H9 (cell line): ENCODE results near the gene SAFB. TPM values are rescaled to one million over a fixed set of nuclear protein-coding genes. Genes with fewer than 3 reads are reported as not detected.

ENCODE experiments used
- DNase-seq: peaks from one replicate; pipeline ENCODE4 v3.0.0-alpha.2; 2017
- H2AFZ ChIP-seq: one replicate; pipeline ENCODE4 v1.6.1; 2013; ENCODE audit warnings: mild to moderate bottlenecking, low read length, control low read depth, moderate library complexity
- H2AK5ac ChIP-seq: 2 replicates; pipeline ENCODE4 v1.6.1; 2013; ENCODE audit warnings: low read length, control low read depth, mixed read lengths; ENCODE audit not compliant: insufficient read length
- H2BK120ac ChIP-seq: one replicate; pipeline ENCODE4 v1.6.1; 2013; ENCODE audit warnings: low read depth, mild to moderate bottlenecking, low read length, control low read depth, inconsistent platforms; ENCODE audit not compliant: poor library complexity, severe bottlenecking
- H2BK12ac ChIP-seq: 2 replicates; pipeline ENCODE4 v1.6.1; 2013; ENCODE audit warnings: low read length, control low read depth, mixed read lengths, low read depth; ENCODE audit not compliant: insufficient read length
- H2BK15ac ChIP-seq: 2 replicates; pipeline ENCODE4 v1.6.1; 2013; ENCODE audit warnings: low read depth, low read length, control low read depth
- H2BK20ac ChIP-seq: one replicate; pipeline ENCODE4 v1.6.1; 2013; ENCODE audit warnings: low read depth, mild to moderate bottlenecking, low read length, control low read depth, inconsistent platforms; ENCODE audit not compliant: poor library complexity, severe bottlenecking
- H2BK5ac ChIP-seq: 2 replicates; pipeline ENCODE4 v1.6.1; 2013; ENCODE audit warnings: low read length, control low read depth, mixed read lengths; ENCODE audit not compliant: insufficient read length
- H3K14ac ChIP-seq: 2 replicates; pipeline ENCODE4 v1.6.1; 2013; ENCODE audit warnings: low read length, control low read depth; ENCODE audit not compliant: insufficient read depth
- H3K18ac ChIP-seq: 2 replicates; pipeline ENCODE4 v1.6.1; 2013; ENCODE audit warnings: low read depth, mild to moderate bottlenecking, mixed read lengths, low read length, control low read depth; ENCODE audit not compliant: insufficient read length
- H3K23ac ChIP-seq: 2 replicates; pipeline ENCODE4 v1.6.1; 2013; ENCODE audit warnings: low read length, control low read depth, mixed read lengths, low read depth; ENCODE audit not compliant: insufficient read length
- H3K23me2 ChIP-seq: 2 replicates; pipeline ENCODE4 v1.6.1; 2013; ENCODE audit warnings: low read depth, mild to moderate bottlenecking, mixed read lengths, low read length, control low read depth; ENCODE audit not compliant: insufficient read length, poor library complexity, severe bottlenecking
- H3K27ac ChIP-seq: 2 replicates; pipeline ENCODE4 v1.5.1; 2013; ENCODE audit warnings: low read length, control low read depth, mixed read lengths, low read depth; ENCODE audit not compliant: insufficient read length
- H3K27me3 ChIP-seq: 2 replicates; pipeline ENCODE4 v1.6.1; 2013; ENCODE audit warnings: low read length, control low read depth, inconsistent platforms; ENCODE audit not compliant: insufficient read depth
- H3K4ac ChIP-seq: 2 replicates; pipeline ENCODE4 v1.6.1; 2013; ENCODE audit warnings: low read depth, mild to moderate bottlenecking, control low read depth, inconsistent platforms, low read length, moderate library complexity
- H3K4me1 ChIP-seq: 2 replicates; pipeline ENCODE4 v1.6.1; 2013; ENCODE audit warnings: low read length, control low read depth, inconsistent platforms; ENCODE audit not compliant: insufficient read depth
- H3K4me2 ChIP-seq: 2 replicates; pipeline ENCODE4 v1.6.1; 2013; ENCODE audit warnings: low read length, control low read depth, mixed read lengths; ENCODE audit not compliant: insufficient read length, insufficient read depth
- H3K56ac ChIP-seq: 2 replicates; pipeline ENCODE4 v1.6.1; 2013; ENCODE audit warnings: low read depth, mild to moderate bottlenecking, mixed read lengths, low read length, control low read depth; ENCODE audit not compliant: insufficient read length
- H3K79me1 ChIP-seq: 2 replicates; pipeline ENCODE4 v1.6.1; 2013; ENCODE audit warnings: low read depth, mild to moderate bottlenecking, moderate library complexity, low read length, control low read depth, inconsistent platforms; ENCODE audit not compliant: insufficient read depth, poor library complexity, severe bottlenecking
- H3K79me2 ChIP-seq: 2 replicates; pipeline ENCODE4 v1.6.1; 2013; ENCODE audit warnings: low read length, control low read depth, inconsistent platforms; ENCODE audit not compliant: insufficient read depth
- H3K9ac ChIP-seq: 2 replicates; pipeline ENCODE4 v1.6.1; 2013; ENCODE audit warnings: low read length, control low read depth, mixed read lengths; ENCODE audit not compliant: insufficient read length; ENCODE audit errors: extremely low read depth
- H3K9me3 ChIP-seq: one replicate; pipeline ENCODE4 v1.6.1; 2013; ENCODE audit warnings: low read depth, low read length, inconsistent platforms; ENCODE audit not compliant: control insufficient read depth
- H3T11ph ChIP-seq: one replicate; pipeline ENCODE4 v1.6.1; 2013; ENCODE audit warnings: mild to moderate bottlenecking, low read length, control low read depth, inconsistent platforms
- H4K20me1 ChIP-seq: one replicate; pipeline ENCODE4 v1.6.1; 2013; ENCODE audit not compliant: control insufficient read depth, insufficient read length, insufficient read depth
- H4K5ac ChIP-seq: 2 replicates; pipeline ENCODE4 v1.6.1; 2013; ENCODE audit warnings: low read depth, mild to moderate bottlenecking, mixed read lengths, low read length, control low read depth; ENCODE audit not compliant: insufficient read length
- H4K8ac ChIP-seq: replicated peaks from 2 replicates; pipeline ENCODE4 v1.6.1; 2013; ENCODE audit warnings: low read length, control low read depth, mixed read lengths, low read depth; ENCODE audit not compliant: insufficient read length
- H4K91ac ChIP-seq: 2 replicates; pipeline ENCODE4 v1.6.1; 2013; ENCODE audit warnings: low read depth, mild to moderate bottlenecking, moderate library complexity, mixed read lengths, low read length, control low read depth; ENCODE audit not compliant: insufficient read length
- H3K27ac Mint-ChIP-seq, 3 experiments: 2 replicates in 2 of 3; 3 replicates in 1 of 3; pipeline ENCODE4 v1.8.0; 2020 to 2021; ENCODE audit warnings: mixed read lengths in 3 of 3, mild to moderate bottlenecking in 1 of 3, moderate library complexity in 1 of 3
- H3K27me3 Mint-ChIP-seq: 2 replicates; pipeline ENCODE4 v1.8.0; 2021; ENCODE audit warnings: low read depth, mild to moderate bottlenecking, moderate library complexity, mixed read lengths
- H3K36me3 Mint-ChIP-seq, 3 experiments: 2 replicates in 2 of 3; 3 replicates in 1 of 3; pipeline ENCODE4 v1.8.0; 2020 to 2021; ENCODE audit warnings: low read depth in 3 of 3, mixed read lengths in 3 of 3; ENCODE audit not compliant: insufficient read depth in 1 of 3
- H3K4me1 Mint-ChIP-seq, 2 experiments: 2 replicates each; pipeline ENCODE4 v1.8.0; 2020; ENCODE audit warnings: mixed read lengths in 2 of 2
- H3K4me3 Mint-ChIP-seq, 2 experiments: 2 replicates in 1 of 2; 3 replicates in 1 of 2; pipeline ENCODE4 v1.8.0; 2020 to 2021; ENCODE audit warnings: mild to moderate bottlenecking in 2 of 2, mixed read lengths in 2 of 2, moderate library complexity in 1 of 2
- H3K9me3 Mint-ChIP-seq, 2 experiments: 2 replicates in 1 of 2; 3 replicates in 1 of 2; pipeline ENCODE4 v1.8.0; 2020; ENCODE audit warnings: mild to moderate bottlenecking in 2 of 2, mixed read lengths in 2 of 2, moderate library complexity in 1 of 2
- CTCF ChIP-seq: fragments of 200-600 bp; sonication (generic); conservative IDR thresholded peaks from 3 replicates; pipeline ENCODE4 v1.8.0; 2021; ENCODE audit warnings: antibody characterized with exemption, mild to moderate bottlenecking
- WGBS: extraction: QIAGEN DNeasy Blood & Tissue Kit; methylation state at CpG from one replicate; pipeline ENCODE4 v1.1.7; 2013; ENCODE audit warnings: missing lambda C conversion rate, low lambda C conversion rate, mixed read lengths; ENCODE audit not compliant: insufficient read length; ENCODE audit errors: extremely low coverage; 5-methylcytosine and 5-hydroxymethylcytosine counted together
- total RNA-seq: library from RNA; stranded (reverse); gene quantifications from 2 replicates; pipeline ENCODE4 v1.2.1, GENCODE V29; 2021

Gene SAFB
- total RNA-seq, 1 experiment from 2014 or later, result 110 TPM

GRCh38 chr19:5673752-5674151, 50.9 kb downstream of the SAFB start:
- Mint-ChIP-seq H3K4me3 (no peak overlapping the region), H3K27ac (no peak overlapping the region)
- H4K8ac ChIP-seq, result no peak overlapping the region

More at GRCh38 chr19:5673752-5674151, 50.9 kb downstream of the SAFB start:
- H3K14ac ChIP-seq, result no peak overlapping the region
- H3K79me2 ChIP-seq, result no peaks in the 10 kb centered on the region
- H3K79me1 ChIP-seq, result no peaks in the 10 kb centered on the region
- H3K9me3 Mint-ChIP-seq, result no peaks in the 10 kb centered on the region
- peaks cover 2 to 6% of the 10 kb centered on the region in 2 experiments; a peak in 2 of 4 replicates for H3K4me1 Mint-ChIP-seq
- H3K23me2 ChIP-seq, result no peaks in the 10 kb centered on the region
- no peak overlapping the region for H2BK12ac ChIP-seq
- no peaks in the 10 kb centered on the region for H3K9me3 ChIP-seq
- no peak overlapping the region for H2BK5ac ChIP-seq
- no peak overlapping the region for H2BK120ac ChIP-seq
- TF ChIP-seq CTCF, result no peak
- H2AFZ ChIP-seq, result no peak overlapping the region
- H4K91ac ChIP-seq, result no peak overlapping the region
- no peak overlapping the region for H3K56ac ChIP-seq
- no peak overlapping the region for H3T11ph ChIP-seq
- no peaks in the 10 kb centered on the region; the same call in 1 of the 2 replicates for H3K27me3 Mint-ChIP-seq
- H3K4me1 ChIP-seq, result no peaks in the 10 kb centered on the region
- H4K5ac ChIP-seq, result no peak overlapping the region
- H2BK15ac ChIP-seq, result no peak overlapping the region
- WGBS, result 100% methylated on average over 1 of the region's 1 CpG
- no peak overlapping the region for H3K27ac ChIP-seq
- no peak for DNase-seq
- no peak overlapping the region for H3K9ac ChIP-seq
- no peaks in the 10 kb centered on the region for H3K27me3 ChIP-seq
- H4K20me1 ChIP-seq, result no peaks in the 10 kb centered on the region
- H3K18ac ChIP-seq, result no peak overlapping the region
- no peak overlapping the region for H3K4ac ChIP-seq
- no peak overlapping the region for H2BK20ac ChIP-seq
- H2AK5ac ChIP-seq, result no peak overlapping the region
- H3K4me2 ChIP-seq, result no peak overlapping the region
- H3K36me3 Mint-ChIP-seq, result peaks cover 12 to 37% (median 23%) of the 10 kb centered on the region in 3 experiments; a peak in 6 of 7 replicates
- no peak overlapping the region for H3K23ac ChIP-seq
